CD14-positive monocyte (primary cell): ENCODE data around the gene CMYA5. TPM values are rescaled to one million over a fixed set of nuclear protein-coding genes. Genes with fewer than 3 reads are reported as not detected.

ENCODE experiments used
- DNase-seq, 3 donors: peaks; one replicate each; pipeline ENCODE4 v3.0.0-alpha.2; 2011 to 2022
- H2AFZ ChIP-seq: 2 replicates; pipeline ENCODE4 v1.6.0; 2012; ENCODE audit warnings: mild to moderate bottlenecking, low read depth, low read length, inconsistent platforms; ENCODE audit not compliant: insufficient read depth, poor library complexity, severe bottlenecking
- H3K27ac ChIP-seq, 2 donors: 1 replicate in 1 of 2; 2 replicates in 1 of 2; pipeline ENCODE4 v1.5.1; 2012 to 2013; ENCODE audit warnings: low read length in 2 of 2, control low read depth in 1 of 2, inconsistent platforms in 1 of 2, low read depth in 1 of 2, mild to moderate bottlenecking in 1 of 2
- H3K27me3 ChIP-seq, 2 donors: one replicate each; pipeline versions ENCODE4 v1.6.0 to v1.6.1; 2011 to 2013; ENCODE audit warnings: low read length in 2 of 2; ENCODE audit not compliant: control insufficient read depth in 2 of 2, insufficient read depth in 2 of 2
- H3K36me3 ChIP-seq, 2 donors: replicated peaks in 1 of 2; 1 replicate in 1 of 2; 2 replicates in 1 of 2; pipeline versions ENCODE4 v1.5.1 to v1.6.1; 2012 to 2013; ENCODE audit warnings: low read length in 2 of 2, control low read depth in 1 of 2, inconsistent platforms in 1 of 2, mild to moderate bottlenecking in 1 of 2; ENCODE audit not compliant: insufficient read depth in 2 of 2, control insufficient read depth in 1 of 2
- H3K4me1 ChIP-seq, 2 donors: 1 replicate in 1 of 2; 2 replicates in 1 of 2; pipeline versions ENCODE4 v1.5.1 to v1.6.1; 2012 to 2013; ENCODE audit warnings: low read length in 2 of 2, control low read depth in 1 of 2, inconsistent platforms in 1 of 2, mild to moderate bottlenecking in 1 of 2, moderate library complexity in 1 of 2; ENCODE audit not compliant: insufficient read depth in 2 of 2, control insufficient read depth in 1 of 2
- H3K4me2 ChIP-seq: replicated peaks from 2 replicates; pipeline ENCODE3; 2012; ENCODE audit warnings: low read length, moderate library complexity, mild to moderate bottlenecking; ENCODE audit not compliant: poor library complexity, severe bottlenecking; ENCODE audit errors: extremely low read depth
- H3K4me3 ChIP-seq, 3 experiments: fragments of 200-600 bp in 1 of 3; sonication (generic) in 1 of 3; replicated peaks in 1 of 3; 1 replicate in 2 of 3; 2 replicates in 1 of 3; pipeline ENCODE4 v1.5.1; 2011 to 2013; ENCODE audit warnings: low read length in 3 of 3, mild to moderate bottlenecking in 3 of 3, control low read depth in 2 of 3, low read depth in 2 of 3, inconsistent platforms in 1 of 3, moderate library complexity in 1 of 3
- H3K79me2 ChIP-seq: 2 replicates; pipeline ENCODE4 v1.6.0; 2012; ENCODE audit warnings: mild to moderate bottlenecking, control low read depth, inconsistent platforms, low read length, moderate library complexity; ENCODE audit not compliant: insufficient read depth
- H3K9ac ChIP-seq: 2 replicates; pipeline ENCODE4 v1.6.0; 2017; ENCODE audit warnings: low read length, mild to moderate bottlenecking; ENCODE audit not compliant: insufficient read depth, poor library complexity, severe bottlenecking
- H3K9me3 ChIP-seq, 2 donors: replicated peaks in 1 of 2; 1 replicate in 1 of 2; 2 replicates in 1 of 2; pipeline versions ENCODE4 v1.5.1 to v1.6.1; 2012 to 2013; ENCODE audit warnings: low read length in 2 of 2, control low read depth in 1 of 2; ENCODE audit not compliant: control insufficient read depth in 1 of 2, insufficient read depth in 1 of 2
- H4K20me1 ChIP-seq: 2 replicates; pipeline ENCODE4 v1.6.0; 2012; ENCODE audit warnings: mild to moderate bottlenecking, low read length, control low read depth, moderate library complexity; ENCODE audit not compliant: insufficient read depth
- H3K27ac Mint-ChIP-seq, 7 donors: one replicate each; pipeline ENCODE4 v1.8.0; 2020; ENCODE audit warnings: mild to moderate bottlenecking in 7 of 7, mixed read lengths in 7 of 7, moderate library complexity in 6 of 7, inconsistent platforms in 2 of 7
- H3K27me3 Mint-ChIP-seq, 3 donors: one replicate each; pipeline ENCODE4 v1.8.0; 2021 to 2022; ENCODE audit warnings: low read depth in 3 of 3, mild to moderate bottlenecking in 3 of 3, mixed read lengths in 3 of 3, moderate library complexity in 3 of 3, inconsistent platforms in 1 of 3
- H3K36me3 Mint-ChIP-seq, 2 donors: one replicate each; pipeline ENCODE4 v1.8.0; 2020; ENCODE audit warnings: mixed read lengths in 2 of 2, inconsistent platforms in 1 of 2, mild to moderate bottlenecking in 1 of 2
- H3K4me1 Mint-ChIP-seq: one replicate; pipeline ENCODE4 v1.8.0; 2020; ENCODE audit warnings: mild to moderate bottlenecking, mixed read lengths
- H3K4me3 Mint-ChIP-seq, 2 donors: one replicate each; pipeline ENCODE4 v1.8.0; 2020; ENCODE audit warnings: mild to moderate bottlenecking in 2 of 2, mixed read lengths in 2 of 2, moderate library complexity in 1 of 2
- H3K9me3 Mint-ChIP-seq, 7 donors: one replicate each; pipeline ENCODE4 v1.8.0; 2020 to 2022; ENCODE audit warnings: mixed read lengths in 7 of 7, mild to moderate bottlenecking in 6 of 7, moderate library complexity in 6 of 7, inconsistent platforms in 2 of 7
- CTCF ChIP-seq: fragments of 200-600 bp; IDR thresholded peaks from one replicate; pipeline ENCODE4 v1.8.0; 2022; ENCODE audit warnings: antibody characterized with exemption, mild to moderate bottlenecking
- WGBS: methylation state at CpG from one replicate; pipeline ENCODE4 v1.1.5; 2013; ENCODE audit warnings: missing lambda C conversion rate; ENCODE audit not compliant: insufficient coverage; 5-methylcytosine and 5-hydroxymethylcytosine counted together
- intact Hi-C, 2 donors: fragments of 100-400 bp; cut with micrococcal nuclease; formaldehyde crosslinking; loops; one replicate each; pipeline versions ENCODE4 v1.15.0 to v1.15.1; 2023
- polyA plus RNA-seq, 3 donors: library from polyadenylated mRNA; depleted of rRNA in 1 of 3; unstranded in 2 of 3; stranded (reverse) in 1 of 3; fragments of 300-500 nt in 2 of 3; fragments of >200 nt in 1 of 3; fragmentation: Illumina TruSeq in 2 of 3; gene quantifications; 1 replicate in 2 of 3; 2 replicates in 1 of 3; pipeline ENCODE4 v1.2.3, GENCODE V29; 2012 to 2021

Gene CMYA5
- polyA plus RNA-seq, 3 donors, result 0.01 to 0.17 TPM; not detected in 1

GRCh38 chr5:79697222-79698170 lies 7.9 kb downstream of the CMYA5 start:
- Histone ChIP-seq H3K9ac (no peak overlapping the region), H3K36me3 (no peaks in the 10 kb centered on the region), H3K4me3 (peak overlapping the region in 1 of 3 experiments; percentile 39), H2AFZ (peak overlapping the region; percentile 23), H3K27me3 (no peaks in the 10 kb centered on the region), H3K9me3 (no peaks in the 10 kb centered on the region), H3K27ac (peak overlapping the region; percentile 36 to 63), H3K4me1 (peaks cover 46 to 48% of the 10 kb centered on the region in 2 donors), H3K79me2 (no peaks in the 10 kb centered on the region), H3K4me2 (peak overlapping the region; percentile 52), H4K20me1 (no peaks in the 10 kb centered on the region)
- Mint-ChIP-seq H3K4me3 (peak overlapping the region; percentile 24 to 64), H3K9me3 (no peaks in the 10 kb centered on the region), H3K4me1 (peaks cover 56% of the 10 kb centered on the region), H3K27ac (peak overlapping the region; percentile 78 to 91 (median 85)), H3K36me3 (peaks cover 0 to 3% of the 10 kb centered on the region in 2 donors), H3K27me3 (peaks cover 0 to 3% (median 0%) of the 10 kb centered on the region in 3 donors)
- no CpG with 5 or more reads among the region's 4 CpGs for WGBS
- peak; percentile 67 to 79 (median 74) for DNase-seq
- intact Hi-C loops, result no loop called here
- TF ChIP-seq CTCF, result no peak

GRCh38 chr5:79699763-79700400 lies 10.2 kb downstream of the CMYA5 start:
- Histone ChIP-seq H3K27ac (no peak overlapping the region), H3K36me3 (no peaks in the 10 kb centered on the region), H3K79me2 (no peaks in the 10 kb centered on the region), H3K27me3 (no peaks in the 10 kb centered on the region), H3K4me2 (peak overlapping the region; percentile 17), H3K9me3 (no peaks in the 10 kb centered on the region), H4K20me1 (no peaks in the 10 kb centered on the region), H3K4me3 (peak overlapping the region in 1 of 3 experiments; percentile 3), H3K9ac (no peak overlapping the region), H2AFZ (peak overlapping the region; percentile 13), H3K4me1 (peaks cover 55 to 59% of the 10 kb centered on the region in 2 donors)
- Mint-ChIP-seq H3K4me1 (peaks cover 61% of the 10 kb centered on the region), H3K36me3 (peaks cover 0 to 3% of the 10 kb centered on the region in 2 donors), H3K9me3 (no peaks in the 10 kb centered on the region), H3K4me3 (peak overlapping the region in 1 of 2 donors; percentile 60), H3K27me3 (peaks cover 0 to 3% (median 0%) of the 10 kb centered on the region in 3 donors), H3K27ac (peak overlapping the region in 4 of 7 donors; percentile 32 to 73 (median 68))
- intact Hi-C loops, result loop anchor here in 1 of 2 donors (5.0 kb wide), 1 partner anchor 88 kb away; the partner anchor contains the start of gene TENT2
- no peak for DNase-seq
- TF ChIP-seq CTCF, result no peak
- 60% methylated on average over 2 of the region's 4 CpGs for WGBS
